Liver (tissue), 9 donors: ENCODE results near the gene CAVIN2. TPM values are rescaled to one million over a fixed set of nuclear protein-coding genes. Genes with fewer than 3 reads are reported as not detected.
"Not testable (repeated sequence)": the region's sequence is repeated elsewhere in the genome, so short reads cannot be mapped to it uniquely, and the experiment has no call there.

Experiments
- DNase-seq: peaks from one replicate; pipeline ENCODE4 v3.0.0-alpha.2; 2017; ENCODE audit warnings: low spot score
- H3K27ac ChIP-seq, 2 donors: one replicate each; pipeline ENCODE4 v1.7.0; 2013; ENCODE audit warnings: inconsistent platforms in 2 of 2, low read length in 2 of 2, control low read depth in 1 of 2, low read depth in 1 of 2, mild to moderate bottlenecking in 1 of 2
- H3K27me3 ChIP-seq, 4 donors: one replicate each; pipeline versions ENCODE4 v1.6.1 to v1.7.0; 2013; ENCODE audit warnings: low read length in 3 of 4, inconsistent platforms in 1 of 4, mild to moderate bottlenecking in 1 of 4, moderate library complexity in 1 of 4; ENCODE audit not compliant: control insufficient read depth in 4 of 4, insufficient read depth in 4 of 4
- H3K36me3 ChIP-seq, 4 donors: one replicate each; pipeline versions ENCODE4 v1.6.1 to v1.7.0; 2013; ENCODE audit warnings: low read length in 3 of 4, mild to moderate bottlenecking in 3 of 4, low read depth in 1 of 4, moderate library complexity in 1 of 4; ENCODE audit not compliant: control insufficient read depth in 4 of 4, insufficient read depth in 3 of 4
- H3K4me1 ChIP-seq, 4 donors: one replicate each; pipeline versions ENCODE4 v1.6.1 to v1.7.0; 2013; ENCODE audit warnings: low read length in 3 of 4, mild to moderate bottlenecking in 3 of 4, moderate library complexity in 1 of 4; ENCODE audit not compliant: control insufficient read depth in 4 of 4, insufficient read depth in 4 of 4
- H3K4me3 ChIP-seq, 3 donors: one replicate each; pipeline versions ENCODE4 v1.6.1 to v1.7.0; 2013; ENCODE audit warnings: low read length in 3 of 3, control low read depth in 1 of 3, low read depth in 1 of 3, mild to moderate bottlenecking in 1 of 3
- H3K9ac ChIP-seq, 2 donors: one replicate each; pipeline ENCODE4 v1.7.0; 2013; ENCODE audit warnings: low read length in 2 of 2, mild to moderate bottlenecking in 2 of 2, moderate library complexity in 2 of 2, control low read depth in 1 of 2, low read depth in 1 of 2
- H3K9me3 ChIP-seq, 4 donors: one replicate each; pipeline versions ENCODE4 v1.6.1 to v1.7.0; 2013; ENCODE audit warnings: low read length in 3 of 4; ENCODE audit not compliant: control insufficient read depth in 4 of 4
- EGR1 ChIP-seq, 2 donors: IDR thresholded peaks; 2 replicates each; pipeline ENCODE4 v1.6.1; 2016 to 2018; ENCODE audit warnings: antibody characterized with exemption in 2 of 2, low read depth in 2 of 2
- FOXA1 ChIP-seq: IDR thresholded peaks from 2 replicates; pipeline ENCODE4 v1.6.1; 2016; ENCODE audit warnings: antibody characterized with exemption
- FOXA2 ChIP-seq: IDR thresholded peaks from 2 replicates; pipeline ENCODE4 v1.6.1; 2016; ENCODE audit warnings: antibody characterized with exemption
- GABPA ChIP-seq, 2 donors: IDR thresholded peaks in 1 of 2; conservative IDR thresholded peaks in 1 of 2; 2 replicates each; pipeline ENCODE4 v1.6.1; 2016; ENCODE audit warnings: antibody characterized with exemption in 2 of 2, mild to moderate bottlenecking in 1 of 2, moderate library complexity in 1 of 2
- HNF4A ChIP-seq, 2 donors: conservative IDR thresholded peaks; 2 replicates each; pipeline ENCODE4 v1.6.1; 2016; ENCODE audit warnings: antibody characterized with exemption in 2 of 2, mild to moderate bottlenecking in 2 of 2
- HNF4G ChIP-seq: IDR thresholded peaks from 2 replicates; pipeline ENCODE4 v1.6.1; 2016; ENCODE audit warnings: antibody characterized with exemption
- JUND ChIP-seq, 2 donors: IDR thresholded peaks; 2 replicates each; pipeline ENCODE4 v1.6.1; 2016; ENCODE audit warnings: antibody characterized with exemption in 2 of 2
- NR2F2 ChIP-seq: IDR thresholded peaks from 2 replicates; pipeline ENCODE4 v1.6.1; 2016; ENCODE audit warnings: antibody characterized with exemption
- RAD21 ChIP-seq, 2 donors: IDR thresholded peaks; 2 replicates each; pipeline ENCODE4 v1.6.1; 2016; ENCODE audit warnings: antibody characterized with exemption in 2 of 2, mild to moderate bottlenecking in 2 of 2
- RXRA ChIP-seq, 2 donors: IDR thresholded peaks; 2 replicates each; pipeline ENCODE4 v1.6.1; 2017 to 2018; ENCODE audit warnings: antibody characterized with exemption in 2 of 2, mild to moderate bottlenecking in 1 of 2
- SP1 ChIP-seq: IDR thresholded peaks from 2 replicates; pipeline ENCODE4 v1.6.1; 2018; ENCODE audit warnings: antibody characterized with exemption, mild to moderate bottlenecking
- TAF1 ChIP-seq: conservative IDR thresholded peaks from 2 replicates; pipeline ENCODE4 v1.6.1; 2016; ENCODE audit warnings: antibody characterized with exemption, mild to moderate bottlenecking
- YY1 ChIP-seq: IDR thresholded peaks from 2 replicates; pipeline ENCODE4 v1.6.1; 2016; ENCODE audit warnings: antibody characterized with exemption, mild to moderate bottlenecking
- WGBS: extraction: QIAGEN DNeasy Blood & Tissue Kit; methylation state at CpG from one replicate; pipeline ENCODE4 v1.1.7; 2013; 5-methylcytosine and 5-hydroxymethylcytosine counted together
- polyA plus RNA-seq, 2 donors: library from polyadenylated mRNA; stranded (reverse) in 1 of 2; unstranded in 1 of 2; fragments of 200-250 nt in 1 of 2; fragments of >200 nt in 1 of 2; fragmentation: Nextera tagmentation in 1 of 2; extraction: Ambion mirVana in 1 of 2; gene quantifications; one replicate each; pipeline versions ENCODE4 v1.2.1 to v1.2.3, GENCODE V29; 2013 to 2015
- total RNA-seq, 2 donors: library from RNA; depleted of rRNA; stranded (reverse); fragments of >200 nt; gene quantifications; one replicate each; pipeline ENCODE4 v1.2.3, GENCODE V29; 2014
- TF ChIP-seq, protein P1 (sequence below): IDR thresholded peaks from 2 replicates; pipeline ENCODE4 v1.6.1; 2016; ENCODE audit warnings: antibody characterized with exemption
- TF ChIP-seq, protein P2 (sequence below): IDR thresholded peaks from 2 replicates; pipeline ENCODE4 v1.6.1; 2016; ENCODE audit warnings: antibody characterized with exemption
- TF ChIP-seq, protein P3 (sequence below): fragments of 150-350 bp; IDR thresholded peaks from 2 replicates; pipeline ENCODE4 v1.5.1; 2017; ENCODE audit warnings: improper control_type of control experiment, low read depth, low read length; ENCODE audit not compliant: missing input control
- TF ChIP-seq, protein P4 (sequence below): IDR thresholded peaks from 2 replicates; pipeline ENCODE4 v1.6.1; 2016; ENCODE audit warnings: antibody characterized with exemption
- TF ChIP-seq, protein P5 (sequence below): IDR thresholded peaks from 2 replicates; pipeline ENCODE4 v1.6.1; 2016; ENCODE audit warnings: antibody characterized with exemption, mild to moderate bottlenecking
- donor health status: healthy.
- donor health status: healthy.
- donor health status: healthy.
- donor health status: healthy.
- donor health status: healthy.

CAVIN2 gene
- total and polyA plus RNA-seq, 4 donors = 13.3 to 20.7 (median 14.0) TPM

DNA sequence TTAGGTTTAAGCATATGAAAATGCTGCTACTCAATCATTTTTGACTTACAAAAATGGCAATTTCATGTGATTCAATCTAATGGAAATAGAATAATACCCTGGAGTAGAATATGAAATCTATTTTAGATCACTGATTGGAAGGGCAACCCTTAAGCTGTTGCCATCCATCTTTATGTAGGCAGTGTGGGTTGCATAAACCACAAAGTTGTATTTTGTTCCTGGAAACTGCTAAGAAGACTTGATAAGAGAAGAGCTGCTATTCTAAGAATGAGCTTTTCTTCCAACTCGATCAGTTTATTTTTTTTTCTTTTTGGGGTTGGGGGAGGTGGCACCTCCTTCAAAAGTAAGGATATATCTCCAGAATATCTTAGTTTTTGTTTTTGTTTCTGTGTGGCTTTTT, 60.2 kb downstream of the CAVIN2 start:
- DNase-seq = no peak
- Histone ChIP-seq H3K4me3 (no peak overlapping the region), H3K4me1 (no peaks in the 10 kb centered on the region), H3K27me3 (peaks cover 0 to 4% (median 0%) of the 10 kb centered on the region in 4 donors), H3K27ac (no peak overlapping the region), H3K36me3 (no peaks in the 10 kb centered on the region), H3K9ac (no peak overlapping the region), H3K9me3 (no peaks in the 10 kb centered on the region)
- no peak for TF ChIP-seq YY1
- TF ChIP-seq HNF4G = no peak
- TF ChIP-seq, protein P1, sequence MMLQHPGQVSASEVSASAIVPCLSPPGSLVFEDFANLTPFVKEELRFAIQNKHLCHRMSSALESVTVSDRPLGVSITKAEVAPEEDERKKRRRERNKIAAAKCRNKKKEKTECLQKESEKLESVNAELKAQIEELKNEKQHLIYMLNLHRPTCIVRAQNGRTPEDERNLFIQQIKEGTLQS = no peak
- TF ChIP-seq, protein P2, sequence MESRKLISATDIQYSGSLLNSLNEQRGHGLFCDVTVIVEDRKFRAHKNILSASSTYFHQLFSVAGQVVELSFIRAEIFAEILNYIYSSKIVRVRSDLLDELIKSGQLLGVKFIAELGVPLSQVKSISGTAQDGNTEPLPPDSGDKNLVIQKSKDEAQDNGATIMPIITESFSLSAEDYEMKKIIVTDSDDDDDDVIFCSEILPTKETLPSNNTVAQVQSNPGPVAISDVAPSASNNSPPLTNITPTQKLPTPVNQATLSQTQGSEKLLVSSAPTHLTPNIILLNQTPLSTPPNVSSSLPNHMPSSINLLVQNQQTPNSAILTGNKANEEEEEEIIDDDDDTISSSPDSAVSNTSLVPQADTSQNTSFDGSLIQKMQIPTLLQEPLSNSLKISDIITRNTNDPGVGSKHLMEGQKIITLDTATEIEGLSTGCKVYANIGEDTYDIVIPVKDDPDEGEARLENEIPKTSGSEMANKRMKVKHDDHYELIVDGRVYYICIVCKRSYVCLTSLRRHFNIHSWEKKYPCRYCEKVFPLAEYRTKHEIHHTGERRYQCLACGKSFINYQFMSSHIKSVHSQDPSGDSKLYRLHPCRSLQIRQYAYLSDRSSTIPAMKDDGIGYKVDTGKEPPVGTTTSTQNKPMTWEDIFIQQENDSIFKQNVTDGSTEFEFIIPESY = no peak
- TF ChIP-seq, protein P3, sequence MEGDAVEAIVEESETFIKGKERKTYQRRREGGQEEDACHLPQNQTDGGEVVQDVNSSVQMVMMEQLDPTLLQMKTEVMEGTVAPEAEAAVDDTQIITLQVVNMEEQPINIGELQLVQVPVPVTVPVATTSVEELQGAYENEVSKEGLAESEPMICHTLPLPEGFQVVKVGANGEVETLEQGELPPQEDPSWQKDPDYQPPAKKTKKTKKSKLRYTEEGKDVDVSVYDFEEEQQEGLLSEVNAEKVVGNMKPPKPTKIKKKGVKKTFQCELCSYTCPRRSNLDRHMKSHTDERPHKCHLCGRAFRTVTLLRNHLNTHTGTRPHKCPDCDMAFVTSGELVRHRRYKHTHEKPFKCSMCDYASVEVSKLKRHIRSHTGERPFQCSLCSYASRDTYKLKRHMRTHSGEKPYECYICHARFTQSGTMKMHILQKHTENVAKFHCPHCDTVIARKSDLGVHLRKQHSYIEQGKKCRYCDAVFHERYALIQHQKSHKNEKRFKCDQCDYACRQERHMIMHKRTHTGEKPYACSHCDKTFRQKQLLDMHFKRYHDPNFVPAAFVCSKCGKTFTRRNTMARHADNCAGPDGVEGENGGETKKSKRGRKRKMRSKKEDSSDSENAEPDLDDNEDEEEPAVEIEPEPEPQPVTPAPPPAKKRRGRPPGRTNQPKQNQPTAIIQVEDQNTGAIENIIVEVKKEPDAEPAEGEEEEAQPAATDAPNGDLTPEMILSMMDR = no peak
- TF ChIP-seq TAF1 = no peak
- TF ChIP-seq, protein P4, sequence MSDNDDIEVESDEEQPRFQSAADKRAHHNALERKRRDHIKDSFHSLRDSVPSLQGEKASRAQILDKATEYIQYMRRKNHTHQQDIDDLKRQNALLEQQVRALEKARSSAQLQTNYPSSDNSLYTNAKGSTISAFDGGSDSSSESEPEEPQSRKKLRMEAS = no peak
- no peak for TF ChIP-seq RXRA (IDR thresholded peaks at IDR 0.05)
- TF ChIP-seq, protein P5, sequence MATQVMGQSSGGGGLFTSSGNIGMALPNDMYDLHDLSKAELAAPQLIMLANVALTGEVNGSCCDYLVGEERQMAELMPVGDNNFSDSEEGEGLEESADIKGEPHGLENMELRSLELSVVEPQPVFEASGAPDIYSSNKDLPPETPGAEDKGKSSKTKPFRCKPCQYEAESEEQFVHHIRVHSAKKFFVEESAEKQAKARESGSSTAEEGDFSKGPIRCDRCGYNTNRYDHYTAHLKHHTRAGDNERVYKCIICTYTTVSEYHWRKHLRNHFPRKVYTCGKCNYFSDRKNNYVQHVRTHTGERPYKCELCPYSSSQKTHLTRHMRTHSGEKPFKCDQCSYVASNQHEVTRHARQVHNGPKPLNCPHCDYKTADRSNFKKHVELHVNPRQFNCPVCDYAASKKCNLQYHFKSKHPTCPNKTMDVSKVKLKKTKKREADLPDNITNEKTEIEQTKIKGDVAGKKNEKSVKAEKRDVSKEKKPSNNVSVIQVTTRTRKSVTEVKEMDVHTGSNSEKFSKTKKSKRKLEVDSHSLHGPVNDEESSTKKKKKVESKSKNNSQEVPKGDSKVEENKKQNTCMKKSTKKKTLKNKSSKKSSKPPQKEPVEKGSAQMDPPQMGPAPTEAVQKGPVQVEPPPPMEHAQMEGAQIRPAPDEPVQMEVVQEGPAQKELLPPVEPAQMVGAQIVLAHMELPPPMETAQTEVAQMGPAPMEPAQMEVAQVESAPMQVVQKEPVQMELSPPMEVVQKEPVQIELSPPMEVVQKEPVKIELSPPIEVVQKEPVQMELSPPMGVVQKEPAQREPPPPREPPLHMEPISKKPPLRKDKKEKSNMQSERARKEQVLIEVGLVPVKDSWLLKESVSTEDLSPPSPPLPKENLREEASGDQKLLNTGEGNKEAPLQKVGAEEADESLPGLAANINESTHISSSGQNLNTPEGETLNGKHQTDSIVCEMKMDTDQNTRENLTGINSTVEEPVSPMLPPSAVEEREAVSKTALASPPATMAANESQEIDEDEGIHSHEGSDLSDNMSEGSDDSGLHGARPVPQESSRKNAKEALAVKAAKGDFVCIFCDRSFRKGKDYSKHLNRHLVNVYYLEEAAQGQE = no peak
- TF ChIP-seq RAD21 (IDR thresholded peaks at IDR 0.05) = no peak
- no peak for TF ChIP-seq FOXA2
- no peak for TF ChIP-seq SP1
- TF ChIP-seq HNF4A (conservative IDR thresholded peaks at IDR 0.05) = no peak
- TF ChIP-seq EGR1 (IDR thresholded peaks at IDR 0.05; ENCODE audit: low read depth in 2 of 2) = no peak
- no peak for TF ChIP-seq FOXA1
- no peak for TF ChIP-seq NR2F2
- no peak for TF ChIP-seq JUND (IDR thresholded peaks at IDR 0.05)
- TF ChIP-seq GABPA (IDR thresholded peaks at IDR 0.05 in 1 of 2, conservative IDR thresholded peaks at IDR 0.05 in 1 of 2) = no peak
- 64% methylated on average over 1 of the region's 1 CpG for WGBS

DNA sequence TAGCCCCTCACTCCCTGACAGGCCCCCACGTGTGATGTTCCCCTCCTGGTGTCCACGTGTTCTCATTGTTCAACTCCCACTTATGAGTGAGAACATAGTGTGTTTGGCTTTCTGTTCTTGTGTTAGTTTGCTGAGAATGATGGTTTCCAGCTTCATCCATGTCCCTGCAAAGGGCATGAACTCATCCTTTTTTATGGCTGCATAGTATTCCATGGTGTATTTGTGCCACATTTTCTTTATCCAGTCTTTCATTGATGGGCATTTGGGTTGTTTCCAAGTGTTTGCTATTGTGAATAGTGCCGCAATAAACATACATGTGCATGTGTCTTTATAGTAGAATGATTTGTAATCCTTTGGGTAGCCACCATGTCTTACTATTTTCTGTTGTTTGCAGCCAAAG, 61.2 kb downstream of the CAVIN2 start:
- H3K4me3 ChIP-seq, H3K4me1 ChIP-seq, H3K36me3 ChIP-seq, H3K9me3 ChIP-seq, H3K27me3 ChIP-seq, H3K27ac ChIP-seq, H3K9ac ChIP-seq, DNase-seq: not testable (repeated sequence)
- WGBS = 91% methylated on average over 3 of the region's 3 CpGs

Other genes starting within 250 kb of the CAVIN2 start
- gene NABP1, start 169.0 kb downstream of the CAVIN2 start, total RNA-seq = 10 to 100 TPM in 1 of 2 donors, 1 to 10 TPM in 1; 9.9 to 26.8 TPM
- gene NABP1, start 169.0 kb downstream of the CAVIN2 start, polyA plus RNA-seq = 10 to 100 TPM in 1 of 2 donors, 1 to 10 TPM in 1; 3.6 to 35.5 TPM